COLO668 (cell line): Measurements from ENCODE around the gene RWDD4.

Source experiments
- DNase-seq: peaks from one replicate; lab custom pipeline; 2025; ENCODE audit not compliant: unreplicated experiment; lab: John Stamatoyannopoulos, UW

Gene RWDD4

DNA sequence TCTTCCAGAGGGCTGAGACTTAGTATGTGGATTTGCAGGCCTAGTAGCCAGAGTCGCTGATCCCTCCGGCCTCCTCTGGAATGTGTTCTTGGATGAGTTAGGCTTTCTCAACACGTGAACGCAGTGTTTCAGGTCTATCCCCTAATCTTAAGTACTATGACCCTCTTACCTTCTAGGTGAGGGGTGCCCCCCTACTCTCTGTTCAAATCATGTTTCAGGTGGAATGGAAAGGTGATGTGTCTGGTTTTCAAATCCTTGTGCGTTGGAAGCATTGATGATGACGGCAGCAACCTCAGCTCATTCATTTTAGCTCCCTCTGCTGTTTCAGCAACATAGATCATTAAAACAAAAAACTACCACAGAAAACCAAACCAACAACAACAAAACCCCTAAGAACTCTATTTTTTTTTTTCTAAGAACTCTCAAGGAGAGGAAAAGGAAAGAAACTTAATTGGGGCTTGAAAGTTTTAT is 56.4 kb downstream of the RWDD4 start:
- no peak for DNase-seq

DNA sequence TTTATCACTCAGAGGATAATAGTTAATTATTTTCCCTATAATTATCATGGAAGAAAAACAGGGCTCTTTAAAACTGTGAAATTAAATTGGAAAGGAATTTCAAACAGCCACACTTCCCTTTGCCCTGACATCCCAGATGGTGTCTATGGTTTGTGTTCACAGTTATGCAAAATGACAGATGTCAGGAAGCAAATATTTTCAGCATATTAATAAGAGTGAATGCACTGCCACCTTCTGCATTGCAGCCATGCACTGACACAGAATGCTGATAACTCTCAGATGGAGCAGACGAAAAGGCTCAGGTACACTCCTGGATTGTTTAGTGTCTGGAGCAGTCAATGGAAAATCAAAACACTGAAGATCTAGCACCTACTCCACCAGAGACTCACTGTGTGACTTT is 57.6 kb downstream of the RWDD4 start:
- no peak for DNase-seq

DNA sequence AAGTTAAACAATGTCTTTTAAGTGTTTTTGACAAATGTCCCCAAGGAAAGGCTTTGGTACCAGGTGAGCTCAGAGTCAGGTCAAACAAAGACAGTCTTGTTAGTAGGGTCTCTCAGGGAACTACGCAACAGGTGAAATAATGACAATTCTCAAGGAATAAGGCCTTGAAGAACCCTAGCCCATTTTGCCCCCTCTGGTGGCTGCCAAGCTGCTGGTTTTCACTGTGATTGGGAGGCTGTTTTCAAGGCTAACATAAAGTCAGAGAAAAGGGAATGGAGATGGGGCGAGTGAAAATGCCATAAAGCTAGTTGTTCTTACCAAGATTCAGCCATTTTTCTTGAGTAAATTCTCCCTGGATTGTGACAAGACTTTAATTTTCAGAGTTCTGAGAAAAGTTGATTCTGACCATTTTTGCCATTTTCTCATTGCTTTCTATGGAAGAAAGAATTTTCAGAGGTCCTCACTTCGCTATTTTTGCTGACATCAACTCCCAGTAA is 58.7 kb downstream of the RWDD4 start:
- DNase-seq, result no peak

DNA sequence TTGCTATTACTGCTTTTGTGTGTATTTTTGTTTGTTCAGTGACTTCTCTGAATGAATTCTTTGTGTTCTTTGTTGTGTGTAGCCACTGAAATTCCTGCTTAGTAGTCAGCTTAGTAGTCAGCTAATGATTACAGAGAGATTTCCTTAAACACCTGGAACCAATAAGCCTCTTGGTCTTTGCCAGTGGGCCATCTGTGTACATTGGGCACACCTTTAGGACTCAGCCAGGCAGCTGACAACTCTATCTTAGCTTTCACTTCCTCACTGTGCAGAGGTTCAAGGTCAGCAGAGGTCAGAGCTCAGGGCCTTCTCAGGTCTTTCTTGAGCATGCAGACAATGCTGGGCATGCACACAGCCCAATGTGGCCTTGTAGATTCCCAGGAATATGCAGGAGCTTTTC is 59.3 kb downstream of the RWDD4 start:
- no peak for DNase-seq

DNA sequence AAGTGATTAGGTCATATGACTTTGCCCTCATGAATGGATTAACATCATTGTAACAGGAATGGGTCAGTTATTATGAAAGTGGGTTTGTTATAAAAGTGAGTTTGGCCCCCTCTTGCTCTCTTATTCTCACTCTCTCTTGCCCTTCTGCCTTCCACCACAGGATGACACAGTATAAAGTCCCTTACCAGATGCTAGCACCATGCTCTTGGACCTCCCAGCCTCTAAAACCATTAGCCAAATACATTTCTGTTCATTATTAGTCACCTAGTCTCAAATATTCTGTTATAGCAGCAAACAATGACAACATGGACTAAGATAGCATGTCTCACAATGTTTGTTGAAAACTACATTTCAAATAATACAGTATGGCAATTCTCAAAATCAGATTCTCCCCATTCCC is 59.7 kb downstream of the RWDD4 start:
- DNase-seq, result no peak

DNA sequence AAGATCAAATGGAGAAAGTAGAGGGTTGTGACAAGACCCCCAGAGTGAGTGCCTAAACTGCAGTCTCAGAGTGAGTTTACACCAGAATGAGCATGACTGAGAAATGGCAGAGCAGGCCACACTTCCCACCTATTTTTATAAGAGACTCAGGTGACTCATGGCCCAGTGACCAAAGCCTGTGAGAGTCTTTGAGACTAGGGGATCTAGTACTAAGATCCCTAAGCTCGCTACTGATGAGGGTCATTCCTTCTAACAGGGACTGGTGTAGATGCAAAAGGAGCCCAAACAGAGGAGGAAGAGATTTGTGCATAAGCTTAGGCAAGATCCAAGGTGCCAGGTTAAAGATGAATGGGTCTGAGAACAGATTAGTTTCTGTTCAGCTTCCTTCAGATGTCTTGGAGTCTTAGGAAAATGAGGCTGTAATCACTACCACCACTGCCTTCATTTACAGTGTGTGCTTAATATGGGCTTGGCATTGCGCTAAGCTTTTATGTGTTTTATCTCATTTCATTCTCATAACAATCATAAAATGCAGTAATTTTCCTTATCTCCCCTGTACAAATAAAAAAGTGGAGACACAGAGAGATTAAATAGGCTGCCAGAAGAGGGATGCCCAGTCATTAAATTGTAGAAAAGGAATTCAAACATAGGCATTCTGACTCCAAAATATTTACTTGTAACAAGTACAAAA is 62.8 kb downstream of the RWDD4 start:
- DNase-seq, result no peak

DNA sequence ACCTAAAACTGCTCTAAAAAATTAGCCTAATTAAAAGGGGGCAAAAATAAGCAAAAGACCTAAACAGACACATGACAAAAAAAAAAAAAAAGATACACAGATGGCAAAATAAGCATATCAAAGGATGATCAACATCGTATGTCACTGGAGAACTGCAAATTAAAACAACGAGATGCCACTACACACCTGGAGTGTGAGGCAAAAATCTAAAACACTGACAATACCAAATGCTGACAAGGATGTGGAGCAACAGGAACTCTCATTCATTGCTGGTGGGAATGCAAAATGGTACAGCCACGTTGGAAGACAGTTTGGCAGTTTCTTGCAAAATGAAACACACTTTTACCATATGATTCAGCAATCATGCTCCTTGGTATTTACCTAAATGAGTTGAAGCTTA is 64.2 kb downstream of the RWDD4 start:
- DNase-seq, result no peak

DNA sequence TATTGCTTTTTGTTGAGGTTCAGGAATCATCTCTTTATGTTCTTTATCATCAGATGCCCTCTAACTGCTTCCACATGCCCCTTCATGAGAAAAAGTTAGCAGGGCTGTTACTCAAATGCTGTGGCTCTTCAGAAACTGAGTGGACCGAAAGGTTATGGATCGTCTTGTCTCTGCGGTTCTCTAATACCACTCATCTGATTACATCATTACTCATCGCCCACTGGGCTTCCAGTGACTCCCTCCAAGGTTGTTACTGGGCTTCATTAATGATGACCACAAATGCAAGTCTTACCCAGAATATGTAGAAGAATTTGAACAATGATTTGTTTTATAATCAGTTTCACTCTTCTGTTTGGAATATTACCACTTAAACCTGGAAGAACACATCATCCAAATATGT is 67.7 kb downstream of the RWDD4 start:
- DNase-seq, result no peak
